Activated naive CD4-positive, alpha-beta T cell treated with anti-CD3 and anti-CD28 coated beads, Interleukin-2, amount 10 ng/mL, durations not matched to agents 7 days and 5 days (primary cell): Measurements from ENCODE around the gene KLK15.

ENCODE experiments used
- CTCF ChIA-PET: fragments of 350-600 bp; sonication (Branson Sonifier 250); formaldehyde crosslinking; loops from one replicate; lab custom pipeline; 2021; ENCODE audit warnings: antibody characterized with exemption; lab: Charles Lee
- DNase-seq: peaks from one replicate; pipeline ENCODE4 v3.0.0-alpha.2; 2020
- H3K27ac Mint-ChIP-seq: one replicate; pipeline ENCODE4 v1.8.0; 2021; ENCODE audit warnings: mild to moderate bottlenecking, moderate library complexity, mixed read lengths
- H3K27me3 Mint-ChIP-seq: one replicate; pipeline ENCODE4 v1.8.0; 2021; ENCODE audit warnings: mild to moderate bottlenecking, mixed read lengths
- H3K36me3 Mint-ChIP-seq: one replicate; pipeline ENCODE4 v1.8.0; 2021; ENCODE audit warnings: mixed read lengths
- H3K4me1 Mint-ChIP-seq: one replicate; pipeline ENCODE4 v1.8.0; 2021; ENCODE audit warnings: mixed read lengths
- H3K4me3 Mint-ChIP-seq: one replicate; pipeline ENCODE4 v1.8.0; 2021; ENCODE audit warnings: mild to moderate bottlenecking, moderate library complexity, mixed read lengths
- H3K9me3 Mint-ChIP-seq: one replicate; pipeline ENCODE4 v1.8.0; 2021; ENCODE audit warnings: mixed read lengths

KLK15 gene

GRCh38 chr19:50799547-50799851 lies 33.9 kb downstream of the KLK15 start:
- no peaks in the 10 kb centered on the region for H3K9me3 Mint-ChIP-seq
- no peaks in the 10 kb centered on the region for H3K27me3 Mint-ChIP-seq
- no peak for DNase-seq
- H3K27ac Mint-ChIP-seq: no peak overlapping the region
- CTCF ChIA-PET: no interaction called here
- H3K4me3 Mint-ChIP-seq: no peak overlapping the region
- H3K4me1 Mint-ChIP-seq: peaks cover 34% of the 10 kb centered on the region
- peaks cover 21% of the 10 kb centered on the region for H3K36me3 Mint-ChIP-seq

- Mint-ChIP-seq H3K27ac (no peak overlapping the region), H3K4me3 (no peak overlapping the region), H3K4me1 (peaks cover 36% of the 10 kb centered on the region), H3K9me3 (no peaks in the 10 kb centered on the region), H3K27me3 (no peaks in the 10 kb centered on the region), H3K36me3 (peaks cover 20% of the 10 kb centered on the region)
- CTCF ChIA-PET: no interaction called here
- no peak for DNase-seq
These were observed 34.5 kb downstream of the KLK15 start for GRCh38 chr19:50798659-50799546.

- Mint-ChIP-seq H3K27ac (no peak overlapping the region), H3K9me3 (no peaks in the 10 kb centered on the region), H3K36me3 (peaks cover 20% of the 10 kb centered on the region), H3K27me3 (no peaks in the 10 kb centered on the region), H3K4me3 (no peak overlapping the region), H3K4me1 (peaks cover 29% of the 10 kb centered on the region)
- CTCF ChIA-PET: no interaction called here
- DNase-seq: no peak
These were observed 35.4 kb downstream of the KLK15 start for GRCh38 chr19:50797781-50798658.

- Mint-ChIP-seq H3K27me3 (no peaks in the 10 kb centered on the region), H3K4me1 (peaks cover 23% of the 10 kb centered on the region), H3K9me3 (no peaks in the 10 kb centered on the region), H3K36me3 (peaks cover 16% of the 10 kb centered on the region), H3K4me3 (no peak overlapping the region), H3K27ac (no peak overlapping the region)
- DNase-seq: no peak
- CTCF ChIA-PET: no interaction called here
These were observed 36.0 kb downstream of the KLK15 start for GRCh38 chr19:50797429-50797780.

- H3K27ac Mint-ChIP-seq: no peak overlapping the region
- DNase-seq: no peak
- H3K9me3 Mint-ChIP-seq: no peaks in the 10 kb centered on the region
- no peaks in the 10 kb centered on the region for H3K27me3 Mint-ChIP-seq
- CTCF ChIA-PET: no interaction called here
- H3K4me1 Mint-ChIP-seq: peaks cover 17% of the 10 kb centered on the region
- no peak overlapping the region for H3K4me3 Mint-ChIP-seq
- peaks cover 14% of the 10 kb centered on the region for H3K36me3 Mint-ChIP-seq
These were observed 36.5 kb downstream of the KLK15 start for GRCh38 chr19:50796634-50797428.

GRCh38 chr19:50796128-50796633 lies 37.2 kb downstream of the KLK15 start:
- no peak overlapping the region for H3K4me3 Mint-ChIP-seq
- no peaks in the 10 kb centered on the region for H3K9me3 Mint-ChIP-seq
- H3K27me3 Mint-ChIP-seq: no peaks in the 10 kb centered on the region
- peaks cover 16% of the 10 kb centered on the region for H3K4me1 Mint-ChIP-seq
- H3K27ac Mint-ChIP-seq: no peak overlapping the region
- CTCF ChIA-PET: no interaction called here
- H3K36me3 Mint-ChIP-seq: peaks cover 13% of the 10 kb centered on the region
- no peak for DNase-seq

GRCh38 chr19:50795664-50796073 lies 37.7 kb downstream of the KLK15 start:
- Mint-ChIP-seq H3K36me3 (peaks cover 8% of the 10 kb centered on the region), H3K27ac (no peak overlapping the region), H3K4me1 (peaks cover 10% of the 10 kb centered on the region), H3K9me3 (no peaks in the 10 kb centered on the region), H3K27me3 (no peaks in the 10 kb centered on the region), H3K4me3 (no peak overlapping the region)
- no peak for DNase-seq
- CTCF ChIA-PET: no interaction called here

GRCh38 chr19:50794876-50795663 lies 38.3 kb downstream of the KLK15 start:
- Mint-ChIP-seq H3K27ac (peak overlapping the region; percentile 76), H3K36me3 (peaks cover 5% of the 10 kb centered on the region), H3K27me3 (no peaks in the 10 kb centered on the region), H3K4me1 (peaks cover 8% of the 10 kb centered on the region), H3K4me3 (no peak overlapping the region), H3K9me3 (no peaks in the 10 kb centered on the region)
- CTCF ChIA-PET: no interaction called here
- DNase-seq: no peak

- Mint-ChIP-seq H3K27ac (no peak overlapping the region), H3K27me3 (no peaks in the 10 kb centered on the region), H3K9me3 (no peaks in the 10 kb centered on the region), H3K4me3 (no peak overlapping the region), H3K4me1 (peaks cover 7% of the 10 kb centered on the region), H3K36me3 (peaks cover 5% of the 10 kb centered on the region)
- CTCF ChIA-PET: no interaction called here
- DNase-seq: no peak
These were observed 39.1 kb downstream of the KLK15 start for GRCh38 chr19:50794074-50794875.

GRCh38 chr19:50793558-50794065 lies 39.8 kb downstream of the KLK15 start:
- H3K27ac Mint-ChIP-seq: no peak overlapping the region
- H3K27me3 Mint-ChIP-seq: no peaks in the 10 kb centered on the region

GRCh38 chr19:50792272-50793250 lies 40.8 kb downstream of the KLK15 start:
- H3K27me3 Mint-ChIP-seq: no peaks in the 10 kb centered on the region
- no peak overlapping the region for H3K4me3 Mint-ChIP-seq
- H3K9me3 Mint-ChIP-seq: no peaks in the 10 kb centered on the region
- CTCF ChIA-PET: interaction anchor here (0.7 to 1.2 kb wide), 3 partner anchors 9 to 492 kb away, joined by 3 to 5 read pairs (median 4); no protein-coding TSS in a partner anchor
- DNase-seq: no peak
- H3K4me1 Mint-ChIP-seq: peaks cover 7% of the 10 kb centered on the region
- H3K27ac Mint-ChIP-seq: no peak overlapping the region
- H3K36me3 Mint-ChIP-seq: peaks cover 3% of the 10 kb centered on the region

More at GRCh38 chr19:50793558-50794065, 39.8 kb downstream of the KLK15 start:
- peaks cover 7% of the 10 kb centered on the region for H3K4me1 Mint-ChIP-seq
- no peaks in the 10 kb centered on the region for H3K9me3 Mint-ChIP-seq
- DNase-seq: no peak
- no peak overlapping the region for H3K4me3 Mint-ChIP-seq
- peaks cover 5% of the 10 kb centered on the region for H3K36me3 Mint-ChIP-seq
- CTCF ChIA-PET: interaction anchor here (0.7 kb wide), 1 partner anchor 493 kb away, joined by 5 read pairs; no protein-coding TSS in a partner anchor
